DOHH2 (cell line): ENCODE measurements around the gene TAT.

Experiments used
- H3F3A ChIP-seq: fragments of 200-600 bp; sonication (generic), shearing (Covaris generic); 2 replicates; pipeline ENCODE4 v1.6.0; 2016; ENCODE audit warnings: antibody characterized with exemption, mild to moderate bottlenecking; ENCODE audit not compliant: control insufficient read depth, insufficient read depth
- H3K27ac ChIP-seq: fragments of 200-600 bp; sonication (generic); 2 replicates; pipeline ENCODE4 v1.5.1; 2014; ENCODE audit warnings: low read depth, mild to moderate bottlenecking, low read length, moderate library complexity
- H3K27me3 ChIP-seq: fragments of 200-600 bp; sonication (generic); 2 replicates; pipeline ENCODE4 v1.6.1; 2014; ENCODE audit warnings: mild to moderate bottlenecking, low read length, mixed read lengths; ENCODE audit not compliant: control insufficient read depth
- H3K36me3 ChIP-seq: fragments of 200-600 bp; sonication (generic); 2 replicates; pipeline ENCODE4 v1.6.1; 2014; ENCODE audit warnings: mild to moderate bottlenecking, low read length, moderate library complexity, mixed read lengths; ENCODE audit not compliant: control insufficient read depth
- H3K4me1 ChIP-seq: fragments of 200-600 bp; sonication (generic); 2 replicates; pipeline ENCODE4 v1.6.1; 2014; ENCODE audit warnings: mild to moderate bottlenecking, low read length, mixed read lengths; ENCODE audit not compliant: control insufficient read depth
- H3K4me2 ChIP-seq: fragments of 200-600 bp; sonication (generic); 2 replicates; pipeline ENCODE4 v1.6.0; 2014; ENCODE audit warnings: mild to moderate bottlenecking, low read length, moderate library complexity
- H3K4me3 ChIP-seq: fragments of 200-600 bp; sonication (generic); 2 replicates; pipeline ENCODE4 v1.5.1; 2014; ENCODE audit warnings: mild to moderate bottlenecking, low read length, mixed read lengths
- H3K79me2 ChIP-seq: fragments of 200-600 bp; sonication (generic); 2 replicates; pipeline ENCODE4 v1.6.1; 2014; ENCODE audit warnings: mild to moderate bottlenecking, low read length, mixed read lengths; ENCODE audit not compliant: control insufficient read depth
- H3K9me2 ChIP-seq: fragments of 200-600 bp; sonication (generic); replicated peaks from 2 replicates; pipeline ENCODE4 v1.6.1; 2014; ENCODE audit warnings: mild to moderate bottlenecking, low read length, mixed read lengths; ENCODE audit not compliant: control insufficient read depth
- H3K9me3 ChIP-seq: fragments of 200-600 bp; sonication (generic); 2 replicates; pipeline ENCODE4 v1.6.1; 2014; ENCODE audit warnings: antibody characterized with exemption, low read length, mixed read lengths; ENCODE audit not compliant: control insufficient read depth, insufficient read depth
- H4K20me1 ChIP-seq: fragments of 200-600 bp; sonication (generic); 2 replicates; pipeline ENCODE4 v1.6.0; 2014; ENCODE audit warnings: low read depth, mild to moderate bottlenecking, antibody characterized with exemption, low read length, moderate library complexity; ENCODE audit not compliant: control insufficient read depth, insufficient read depth
- CTCF ChIP-seq: fragments of 200-600 bp; sonication (generic); IDR thresholded peaks from one replicate; pipeline ENCODE4 v1.5.1; 2014; ENCODE audit warnings: antibody characterized with exemption, mild to moderate bottlenecking, low read depth, low read length; ENCODE audit not compliant: poor library complexity, severe bottlenecking
- EZH2phosphoT487 ChIP-seq: fragments of 200-600 bp; sonication (generic); IDR thresholded peaks from 2 replicates; pipeline ENCODE4 v1.6.1; 2017; ENCODE audit warnings: borderline replicate concordance, mild to moderate bottlenecking, antibody characterized with exemption, low read length, moderate library complexity, mixed read lengths

The TAT gene

GRCh38 chr16:71573387-71574094, 3.4 kb downstream of the TAT start:
- no peak overlapping the region for H3K4me2 ChIP-seq
- no peaks in the 10 kb centered on the region for H3K79me2 ChIP-seq
- H3K4me3 ChIP-seq = no peak overlapping the region

GRCh38 chr16:71572497-71573116, 4.3 kb downstream of the TAT start:
- Histone ChIP-seq H3F3A (no peaks in the 10 kb centered on the region), H3K4me2 (no peak overlapping the region), H3K27me3 (0 out of 2 replicates have a peak, but pooled peaks cover 3% of the 10 kb centered on the region), H3K79me2 (no peaks in the 10 kb centered on the region), H3K4me3 (no peak overlapping the region), H3K9me2 (no peaks in the 10 kb centered on the region), H3K27ac (no peak overlapping the region), H3K36me3 (no peaks in the 10 kb centered on the region), H4K20me1 (no peaks in the 10 kb centered on the region), H3K4me1 (peaks cover 9% of the 10 kb centered on the region), H3K9me3 (no peaks in the 10 kb centered on the region)
- TF ChIP-seq EZH2phosphoT487 = no peak
- TF ChIP-seq CTCF = no peak

More at GRCh38 chr16:71573387-71574094, 3.4 kb downstream of the TAT start:
- Histone ChIP-seq H3K36me3 (no peaks in the 10 kb centered on the region), H4K20me1 (no peaks in the 10 kb centered on the region), H3K9me3 (no peaks in the 10 kb centered on the region), H3K4me1 (peaks cover 9% of the 10 kb centered on the region), H3K27me3 (0 out of 2 replicates have a peak, but pooled peaks cover 3% of the 10 kb centered on the region), H3K27ac (no peak overlapping the region), H3F3A (no peaks in the 10 kb centered on the region), H3K9me2 (no peaks in the 10 kb centered on the region)
- TF ChIP-seq EZH2phosphoT487 = no peak

GRCh38 chr16:71570144-71570543, 6.7 kb downstream of the TAT start:
- Histone ChIP-seq H3K4me3 (no peak overlapping the region), H3K4me1 (peaks cover 18% of the 10 kb centered on the region), H3F3A (no peaks in the 10 kb centered on the region), H3K9me3 (no peaks in the 10 kb centered on the region), H3K27me3 (no peaks in the 10 kb centered on the region), H3K4me2 (no peak overlapping the region), H3K27ac (no peak overlapping the region), H4K20me1 (no peaks in the 10 kb centered on the region), H3K36me3 (no peaks in the 10 kb centered on the region), H3K79me2 (no peaks in the 10 kb centered on the region), H3K9me2 (no peaks in the 10 kb centered on the region)
- TF ChIP-seq EZH2phosphoT487 (no peak), CTCF (no peak)

GRCh38 chr16:71569621-71570020, 7.3 kb downstream of the TAT start:
- Histone ChIP-seq H3K36me3 (no peaks in the 10 kb centered on the region), H3K27me3 (no peaks in the 10 kb centered on the region), H3K4me3 (no peak overlapping the region), H3K9me3 (no peaks in the 10 kb centered on the region), H4K20me1 (no peaks in the 10 kb centered on the region), H3K4me1 (peaks cover 13% of the 10 kb centered on the region), H3K79me2 (no peaks in the 10 kb centered on the region), H3F3A (no peaks in the 10 kb centered on the region), H3K4me2 (no peak overlapping the region), H3K9me2 (no peaks in the 10 kb centered on the region), H3K27ac (no peak overlapping the region)
- TF ChIP-seq CTCF (no peak), EZH2phosphoT487 (no peak)
